Fibroblast of peridontal ligament (primary cell): ENCODE results near the gene C7orf57.

Experiments used
- DNase-seq: peaks from one replicate; pipeline ENCODE4 v3.0.0-alpha.2; 2010; ENCODE audit errors: extremely low read depth

Gene C7orf57

DNA sequence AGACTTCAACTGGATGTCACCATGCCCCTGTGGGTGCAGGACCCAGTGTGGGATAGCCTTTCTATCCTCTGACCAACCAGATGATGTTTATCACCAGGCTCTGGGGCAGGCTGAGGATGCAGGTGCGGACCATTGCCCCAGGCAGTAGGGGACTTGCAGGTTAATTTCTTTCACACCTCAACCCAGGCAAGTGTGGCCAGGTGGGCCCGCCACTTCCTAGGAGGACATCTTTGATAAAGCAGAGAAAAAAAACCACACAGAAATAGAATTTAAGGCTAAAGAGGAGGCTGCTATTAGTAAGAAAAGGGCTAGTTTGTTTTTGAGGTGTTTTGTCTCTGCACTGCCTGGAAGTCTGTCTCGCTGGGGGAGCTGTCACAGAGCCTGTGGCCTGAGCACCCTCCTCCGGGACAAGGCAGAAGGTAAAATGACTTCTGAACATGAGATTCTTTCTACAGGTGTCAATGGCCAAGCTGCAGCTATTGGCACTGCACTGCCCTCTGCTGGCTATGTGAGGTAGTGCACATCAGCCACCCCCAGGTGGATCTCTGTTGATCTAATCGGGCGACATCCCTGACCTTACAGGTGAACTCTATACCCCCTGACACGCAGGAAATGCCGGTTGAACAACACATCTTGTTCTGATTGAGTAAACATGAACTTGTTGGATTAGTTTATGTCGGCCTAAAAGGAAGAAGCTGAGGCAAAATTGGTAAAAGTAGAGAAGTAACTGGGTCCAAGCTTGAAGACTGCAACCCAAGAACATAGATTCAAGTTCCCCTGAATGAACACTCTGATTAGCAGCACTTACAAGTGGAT, 74.7 kb downstream of the C7orf57 start:
- peak; percentile 47 for DNase-seq

- no peak for DNase-seq
Measured at GRCh38 chr7:48110868-48111267, 75.5 kb downstream of the C7orf57 start.
